ENCODE data around the gene TMEM126B.

DNA sequence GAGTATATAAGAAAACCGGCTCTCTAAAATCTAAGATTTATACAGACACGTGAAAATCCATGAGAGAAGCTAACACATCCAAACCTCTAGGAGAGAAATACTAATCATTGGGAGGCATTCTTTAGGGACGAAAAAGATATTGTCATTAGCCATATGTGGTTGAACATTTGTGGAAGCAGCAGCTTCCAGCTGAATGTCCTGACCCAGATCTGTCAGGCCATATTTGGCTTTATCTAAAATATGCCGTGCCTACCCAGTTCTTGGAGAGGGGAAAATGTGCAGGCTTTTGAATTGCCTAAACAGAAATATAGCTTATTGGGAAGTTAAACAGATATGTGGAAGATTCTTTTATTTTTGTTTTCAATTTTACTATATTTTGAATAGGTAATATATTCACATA is 51.2 kb downstream of the TMEM126B start:
- TF ChIP-seq EZH2phosphoT487 (IDR thresholded peaks at IDR 0.05; ENCODE audit: borderline replicate concordance, low read depth, low read length): no peak
- TF ChIP-seq, protein P1, sequence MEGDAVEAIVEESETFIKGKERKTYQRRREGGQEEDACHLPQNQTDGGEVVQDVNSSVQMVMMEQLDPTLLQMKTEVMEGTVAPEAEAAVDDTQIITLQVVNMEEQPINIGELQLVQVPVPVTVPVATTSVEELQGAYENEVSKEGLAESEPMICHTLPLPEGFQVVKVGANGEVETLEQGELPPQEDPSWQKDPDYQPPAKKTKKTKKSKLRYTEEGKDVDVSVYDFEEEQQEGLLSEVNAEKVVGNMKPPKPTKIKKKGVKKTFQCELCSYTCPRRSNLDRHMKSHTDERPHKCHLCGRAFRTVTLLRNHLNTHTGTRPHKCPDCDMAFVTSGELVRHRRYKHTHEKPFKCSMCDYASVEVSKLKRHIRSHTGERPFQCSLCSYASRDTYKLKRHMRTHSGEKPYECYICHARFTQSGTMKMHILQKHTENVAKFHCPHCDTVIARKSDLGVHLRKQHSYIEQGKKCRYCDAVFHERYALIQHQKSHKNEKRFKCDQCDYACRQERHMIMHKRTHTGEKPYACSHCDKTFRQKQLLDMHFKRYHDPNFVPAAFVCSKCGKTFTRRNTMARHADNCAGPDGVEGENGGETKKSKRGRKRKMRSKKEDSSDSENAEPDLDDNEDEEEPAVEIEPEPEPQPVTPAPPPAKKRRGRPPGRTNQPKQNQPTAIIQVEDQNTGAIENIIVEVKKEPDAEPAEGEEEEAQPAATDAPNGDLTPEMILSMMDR (conservative IDR thresholded peaks at IDR 0.05; ENCODE audit: low read length): no peak

Measured in OCI-LY7 (cell line).